ES-I3 (cell line): ENCODE measurements around the gene PALLD.

Experiments used
- H3K36me3 ChIP-seq: 2 replicates; pipeline ENCODE4 v1.6.1; 2013; ENCODE audit warnings: mild to moderate bottlenecking, low read length, control low read depth, moderate library complexity; ENCODE audit not compliant: insufficient read depth
- H3K4me1 ChIP-seq: 2 replicates; pipeline ENCODE4 v1.6.1; 2013; ENCODE audit warnings: mild to moderate bottlenecking, control low read depth, low read length; ENCODE audit not compliant: insufficient read depth
- H3K9ac ChIP-seq: 2 replicates; pipeline ENCODE4 v1.6.1; 2013; ENCODE audit warnings: low read depth, mild to moderate bottlenecking, low read length, moderate library complexity
- H3K9me3 ChIP-seq: 2 replicates; pipeline ENCODE4 v1.6.1; 2013; ENCODE audit warnings: mild to moderate bottlenecking, low read length, moderate library complexity; ENCODE audit not compliant: control insufficient read depth, insufficient read depth

PALLD gene

GRCh38 chr4:168705121-168705520 lies 208.3 kb downstream of the PALLD start:
- H3K4me1 ChIP-seq, result no peaks in the 10 kb centered on the region
- no peaks in the 10 kb centered on the region for H3K9me3 ChIP-seq
- H3K36me3 ChIP-seq, result no peaks in the 10 kb centered on the region
- H3K9ac ChIP-seq, result no peak overlapping the region

GRCh38 chr4:168707205-168707604 lies 210.4 kb downstream of the PALLD start:
- 0 out of 2 replicates have a peak, but pooled peaks cover 3% of the 10 kb centered on the region for H3K4me1 ChIP-seq
- no peak overlapping the region for H3K9ac ChIP-seq
- H3K9me3 ChIP-seq, result no peaks in the 10 kb centered on the region
- H3K36me3 ChIP-seq, result no peaks in the 10 kb centered on the region

- H3K4me1 ChIP-seq, result 0 out of 2 replicates have a peak, but pooled peaks cover 4% of the 10 kb centered on the region
These were observed 211.3 kb downstream of the PALLD start for GRCh38 chr4:168708108-168708507.

GRCh38 chr4:168710353-168710946 lies 213.6 kb downstream of the PALLD start:
- no peaks in the 10 kb centered on the region; the same call in 1 of the 2 replicates for H3K36me3 ChIP-seq
- no peak overlapping the region for H3K9ac ChIP-seq
- 0 out of 2 replicates have a peak, but pooled peaks cover 8% of the 10 kb centered on the region for H3K4me1 ChIP-seq
- no peaks in the 10 kb centered on the region for H3K9me3 ChIP-seq

More at GRCh38 chr4:168708108-168708507, 211.3 kb downstream of the PALLD start:
- no peaks in the 10 kb centered on the region for H3K9me3 ChIP-seq
- no peak overlapping the region for H3K9ac ChIP-seq
- no peaks in the 10 kb centered on the region for H3K36me3 ChIP-seq

GRCh38 chr4:168711197-168712140 lies 214.6 kb downstream of the PALLD start:
- peaks cover 13% of the 10 kb centered on the region; the same call in 1 of the 2 replicates for H3K4me1 ChIP-seq
- no peaks in the 10 kb centered on the region for H3K9me3 ChIP-seq
- H3K36me3 ChIP-seq, result no peaks in the 10 kb centered on the region; the same call in 1 of the 2 replicates
- no peak overlapping the region for H3K9ac ChIP-seq

- Histone ChIP-seq H3K36me3 (no peaks in the 10 kb centered on the region; the same call in 1 of the 2 replicates), H3K9me3 (no peaks in the 10 kb centered on the region), H3K4me1 (peaks cover 17% of the 10 kb centered on the region; the same call in 1 of the 2 replicates), H3K9ac (no peak overlapping the region)
These were observed 215.6 kb downstream of the PALLD start for GRCh38 chr4:168712316-168712890.

- H3K9me3 ChIP-seq, result no peaks in the 10 kb centered on the region
- H3K9ac ChIP-seq, result no peak overlapping the region
- H3K36me3 ChIP-seq, result no peaks in the 10 kb centered on the region; the same call in 1 of the 2 replicates
- peaks cover 17% of the 10 kb centered on the region; the same call in 1 of the 2 replicates for H3K4me1 ChIP-seq
These were observed 216.4 kb downstream of the PALLD start for GRCh38 chr4:168713253-168713652.

GRCh38 chr4:168715896-168716295 lies 219.0 kb downstream of the PALLD start:
- Histone ChIP-seq H3K4me1 (peaks cover 14% of the 10 kb centered on the region; the same call in 1 of the 2 replicates), H3K36me3 (no peaks in the 10 kb centered on the region; the same call in 1 of the 2 replicates), H3K9me3 (no peaks in the 10 kb centered on the region), H3K9ac (no peak overlapping the region; the same call in 1 of the 2 replicates)

GRCh38 chr4:168716406-168717129 lies 219.7 kb downstream of the PALLD start:
- peaks cover 14% of the 10 kb centered on the region; the same call in 1 of the 2 replicates for H3K4me1 ChIP-seq
- H3K9ac ChIP-seq, result no peak overlapping the region
- no peaks in the 10 kb centered on the region; the same call in 1 of the 2 replicates for H3K36me3 ChIP-seq
- H3K9me3 ChIP-seq, result no peaks in the 10 kb centered on the region

- Histone ChIP-seq H3K36me3 (no peaks in the 10 kb centered on the region; the same call in 1 of the 2 replicates), H3K4me1 (peaks cover 14% of the 10 kb centered on the region; the same call in 1 of the 2 replicates)
These were observed 221.0 kb downstream of the PALLD start for GRCh38 chr4:168717847-168718246.

GRCh38 chr4:168719725-168720124 lies 222.9 kb downstream of the PALLD start:
- no peak overlapping the region for H3K9ac ChIP-seq
- no peaks in the 10 kb centered on the region for H3K9me3 ChIP-seq
- peaks cover 9% of the 10 kb centered on the region; the same call in 1 of the 2 replicates for H3K4me1 ChIP-seq
- no peaks in the 10 kb centered on the region for H3K36me3 ChIP-seq

More at GRCh38 chr4:168717847-168718246, 221.0 kb downstream of the PALLD start:
- H3K9me3 ChIP-seq, result no peaks in the 10 kb centered on the region
- H3K9ac ChIP-seq, result no peak overlapping the region

- no peaks in the 10 kb centered on the region for H3K36me3 ChIP-seq
- no peaks in the 10 kb centered on the region for H3K9me3 ChIP-seq
- no peak overlapping the region for H3K9ac ChIP-seq
- H3K4me1 ChIP-seq, result peaks cover 9% of the 10 kb centered on the region; the same call in 1 of the 2 replicates
These were observed 223.6 kb downstream of the PALLD start for GRCh38 chr4:168720396-168720900.

GRCh38 chr4:168722391-168722790 lies 225.5 kb downstream of the PALLD start:
- H3K4me1 ChIP-seq, result no peaks in the 10 kb centered on the region; the same call in 1 of the 2 replicates
- H3K36me3 ChIP-seq, result no peaks in the 10 kb centered on the region
- no peak overlapping the region for H3K9ac ChIP-seq

More at GRCh38 chr4:168722391-168722790, 225.5 kb downstream of the PALLD start:
- H3K9me3 ChIP-seq, result 0 out of 2 replicates have a peak, but pooled peaks cover 6% of the 10 kb centered on the region
